Dermis blood vessel endothelial cell (primary cell): ENCODE results near the gene LARP6. TPM values are rescaled to one million over a fixed set of nuclear protein-coding genes. Genes with fewer than 3 reads are reported as not detected.

Experiments
- DNase-seq: peaks from one replicate; pipeline ENCODE4 v3.0.0; 2010
- total RNA-seq: library from RNA; depleted of rRNA; stranded (reverse); fragments of >200 nt; gene quantifications from 2 replicates; pipeline ENCODE4 v1.2.3, GENCODE V29; 2014

Gene LARP6
- total RNA-seq, 1 donor from 2014 or later = 15.0 TPM

GRCh38 chr15:70793694-70794093, 60.3 kb downstream of the LARP6 start:
- DNase-seq = peak; percentile 10

- DNase-seq = peak; percentile 30
Observed at GRCh38 chr15:70792171-70792573, 61.8 kb downstream of the LARP6 start.

DNA sequence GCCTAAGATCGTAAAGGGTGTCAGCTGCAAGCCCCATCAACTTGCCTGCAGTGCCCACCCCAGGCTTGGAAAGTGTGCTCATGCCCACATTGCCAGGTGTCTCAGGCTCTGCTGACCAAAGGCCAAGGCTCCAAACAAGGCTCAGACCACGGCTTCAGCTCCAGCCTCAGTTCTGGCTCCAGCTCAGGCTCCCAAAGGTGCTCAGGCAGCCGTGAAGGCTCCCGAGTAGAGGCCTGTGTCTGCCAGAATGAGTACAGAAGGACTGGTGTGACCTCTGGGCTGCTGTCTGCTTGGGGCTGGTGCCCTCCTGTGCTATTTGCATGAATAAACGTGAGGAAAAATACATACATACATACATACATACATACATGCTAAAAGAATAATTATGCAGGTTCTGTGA, 62.7 kb downstream of the LARP6 start:
- no peak for DNase-seq

- DNase-seq = no peak
Observed at GRCh38 chr15:70789213-70789612, 64.7 kb downstream of the LARP6 start.

GRCh38 chr15:70788114-70789049, 65.6 kb downstream of the LARP6 start:
- no peak for DNase-seq

DNA sequence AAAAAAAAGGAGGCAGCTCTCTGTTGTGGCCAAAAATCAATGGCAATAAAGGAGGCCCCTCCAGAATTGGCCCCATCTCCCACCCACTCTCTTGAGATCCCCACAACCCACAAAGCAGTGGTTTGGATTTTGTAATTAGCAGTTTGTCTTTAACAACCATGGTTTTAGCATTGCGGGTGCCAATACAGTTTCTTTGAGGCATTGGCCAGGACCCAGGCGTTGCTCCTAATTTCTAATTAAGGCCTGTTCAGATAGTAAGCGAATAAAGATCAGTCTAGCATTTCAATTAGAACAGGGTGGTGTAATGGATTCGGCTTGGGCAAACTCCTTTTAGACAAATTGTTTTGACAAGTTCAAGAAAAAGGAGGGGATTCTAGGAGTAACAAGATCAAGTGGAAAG, 67.0 kb downstream of the LARP6 start:
- no peak for DNase-seq

DNA sequence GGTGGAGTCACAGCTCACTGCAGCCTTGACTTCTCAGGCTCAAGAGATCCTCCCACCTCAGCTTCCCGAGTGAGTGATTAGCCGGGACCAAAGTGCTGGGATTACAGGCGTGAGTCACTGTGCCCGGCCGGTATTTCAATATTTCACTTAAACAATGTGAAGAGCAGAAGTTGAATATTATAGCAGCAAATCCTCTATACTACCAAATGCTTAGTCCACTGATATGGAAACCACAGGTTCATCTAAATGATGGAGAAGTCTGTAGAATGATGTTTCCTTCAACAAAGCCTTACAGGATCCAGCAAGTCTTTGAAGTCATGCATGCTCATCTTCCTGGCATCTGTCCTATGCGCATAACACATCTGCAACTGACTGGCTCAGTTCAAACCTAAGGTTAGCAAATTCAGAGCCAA, 70.3 kb downstream of the LARP6 start:
- peak; percentile 54 for DNase-seq

- no peak for DNase-seq
Observed at GRCh38 chr15:70783041-70783440, 70.9 kb downstream of the LARP6 start.

DNA sequence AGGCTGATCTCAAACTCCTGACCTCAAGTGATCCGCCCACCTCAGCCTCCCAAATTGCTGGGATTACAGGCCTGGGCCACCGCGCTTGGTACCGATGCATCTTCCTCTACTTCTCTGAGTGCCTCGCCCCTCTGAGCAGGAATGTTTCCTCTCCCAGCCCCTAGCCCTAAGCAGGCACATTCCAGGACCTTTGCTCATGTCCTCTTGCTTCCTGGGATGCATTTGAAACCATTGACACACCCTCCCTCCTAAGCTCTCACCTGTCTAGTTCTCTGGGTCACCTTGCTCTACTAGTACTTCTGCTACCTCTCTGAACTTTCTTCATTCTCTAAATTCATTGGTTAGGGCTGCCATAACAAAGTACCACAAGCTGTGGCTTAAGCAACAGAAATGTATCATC, 72.7 kb downstream of the LARP6 start:
- DNase-seq = no peak

Other genes starting within 250 kb of the LARP6 start
- 170 and 185 TPM in 2 replicates for gene UACA, start 90.6 kb downstream of the LARP6 start, total RNA-seq
- gene THAP10, start 38.3 kb upstream of the LARP6 start, total RNA-seq = 2.0 and 2.3 TPM in 2 replicates
- gene LRRC49, start 38.7 kb upstream of the LARP6 start, total RNA-seq = 4.9 and 6.3 TPM in 2 replicates